ENCODE data around the gene PDSS1.
"Not testable (repeated sequence)": the region's sequence is repeated elsewhere in the genome, so short reads cannot be mapped to it uniquely, and the experiment has no call there.

DNA sequence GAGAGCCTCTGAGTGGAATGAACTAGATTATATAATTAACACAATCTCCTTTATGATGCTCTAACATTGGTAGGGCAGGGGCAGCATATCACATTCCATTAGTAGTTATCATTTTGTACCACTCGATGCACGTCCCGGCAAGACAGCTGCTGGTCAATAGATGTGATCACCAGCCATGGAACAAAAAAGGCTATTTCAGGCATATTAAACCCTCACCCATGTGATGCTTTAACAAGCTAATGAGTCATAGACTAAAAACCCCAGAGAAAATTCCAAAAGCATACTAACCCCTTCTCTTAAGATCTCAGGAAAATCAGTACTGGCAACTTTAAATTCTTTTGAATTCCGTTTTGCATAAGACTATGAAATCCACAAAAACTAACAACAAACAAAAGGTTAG lies 3.0 kb upstream of the PDSS1 start:
- TF ChIP-seq, protein P1, sequence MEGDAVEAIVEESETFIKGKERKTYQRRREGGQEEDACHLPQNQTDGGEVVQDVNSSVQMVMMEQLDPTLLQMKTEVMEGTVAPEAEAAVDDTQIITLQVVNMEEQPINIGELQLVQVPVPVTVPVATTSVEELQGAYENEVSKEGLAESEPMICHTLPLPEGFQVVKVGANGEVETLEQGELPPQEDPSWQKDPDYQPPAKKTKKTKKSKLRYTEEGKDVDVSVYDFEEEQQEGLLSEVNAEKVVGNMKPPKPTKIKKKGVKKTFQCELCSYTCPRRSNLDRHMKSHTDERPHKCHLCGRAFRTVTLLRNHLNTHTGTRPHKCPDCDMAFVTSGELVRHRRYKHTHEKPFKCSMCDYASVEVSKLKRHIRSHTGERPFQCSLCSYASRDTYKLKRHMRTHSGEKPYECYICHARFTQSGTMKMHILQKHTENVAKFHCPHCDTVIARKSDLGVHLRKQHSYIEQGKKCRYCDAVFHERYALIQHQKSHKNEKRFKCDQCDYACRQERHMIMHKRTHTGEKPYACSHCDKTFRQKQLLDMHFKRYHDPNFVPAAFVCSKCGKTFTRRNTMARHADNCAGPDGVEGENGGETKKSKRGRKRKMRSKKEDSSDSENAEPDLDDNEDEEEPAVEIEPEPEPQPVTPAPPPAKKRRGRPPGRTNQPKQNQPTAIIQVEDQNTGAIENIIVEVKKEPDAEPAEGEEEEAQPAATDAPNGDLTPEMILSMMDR (optimal IDR thresholded peaks at IDR 0.05 in 1 of 3, IDR thresholded peaks at IDR 0.05 in 1 of 3, conservative IDR thresholded peaks at IDR 0.05 in 1 of 3; ENCODE audit: extremely low read depth in 1 of 3, insufficient read depth in 2 of 3, low read length in 3 of 3) = not testable (repeated sequence)
- not testable (repeated sequence) for TF ChIP-seq EZH2 (IDR thresholded peaks at IDR 0.05; ENCODE audit: low read length)
